Measurements from ENCODE around the gene VAT1. TPM values are rescaled to one million over a fixed set of nuclear protein-coding genes. Genes with fewer than 3 reads are reported as not detected.

Gene VAT1
- total RNA-seq, 1 donor from 2014 or later, result 18.4 TPM

DNA sequence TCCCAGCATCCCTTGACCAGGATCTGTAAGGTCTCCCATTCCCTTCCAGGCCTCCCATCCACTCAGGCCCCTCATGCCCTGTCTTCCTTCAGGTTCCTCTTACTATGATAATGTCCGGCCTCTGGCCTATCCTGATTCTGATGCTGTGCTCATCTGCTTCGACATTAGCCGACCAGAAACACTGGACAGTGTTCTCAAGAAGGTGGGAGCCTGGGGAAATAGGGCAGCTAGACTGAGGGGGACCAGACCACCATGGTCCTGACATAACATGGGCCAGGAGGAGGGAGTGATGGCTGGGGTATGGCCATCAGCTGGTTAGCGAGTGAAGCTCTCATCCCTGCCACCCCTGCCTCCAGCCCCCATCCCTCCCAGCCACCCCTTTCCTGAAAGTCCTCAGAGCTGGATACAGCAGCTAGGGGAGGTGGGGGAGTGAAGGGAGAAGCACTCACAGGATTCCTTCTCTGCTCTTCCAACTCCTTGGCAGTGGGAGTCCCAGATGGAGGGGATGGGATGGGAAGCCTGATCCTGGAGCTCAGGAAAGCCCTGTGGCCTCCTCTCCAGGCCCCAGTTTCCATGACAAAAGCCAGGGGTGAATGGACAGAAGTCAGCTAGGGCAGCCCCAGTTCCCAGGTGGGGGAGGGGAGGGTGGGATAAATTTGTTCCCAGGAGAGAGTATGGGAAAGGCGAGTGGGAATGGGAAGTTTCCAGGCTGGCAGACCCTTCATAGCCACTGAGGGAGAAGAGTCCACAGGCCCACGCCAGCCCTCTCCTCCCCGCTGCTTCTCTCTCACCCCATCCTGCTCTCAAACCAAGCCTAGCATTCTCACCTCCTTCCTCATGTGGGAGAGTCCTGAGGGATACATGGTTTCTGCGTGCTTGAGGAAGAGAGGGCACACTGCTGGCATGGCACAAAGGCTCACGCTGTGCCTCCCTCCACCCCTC, 5.2 kb upstream of the VAT1 start:
- intact Hi-C loops (cut with micrococcal nuclease), result loop anchor here (5.0 kb wide), 1 partner anchor 310 kb away; no protein-coding TSS in a partner anchor

DNA sequence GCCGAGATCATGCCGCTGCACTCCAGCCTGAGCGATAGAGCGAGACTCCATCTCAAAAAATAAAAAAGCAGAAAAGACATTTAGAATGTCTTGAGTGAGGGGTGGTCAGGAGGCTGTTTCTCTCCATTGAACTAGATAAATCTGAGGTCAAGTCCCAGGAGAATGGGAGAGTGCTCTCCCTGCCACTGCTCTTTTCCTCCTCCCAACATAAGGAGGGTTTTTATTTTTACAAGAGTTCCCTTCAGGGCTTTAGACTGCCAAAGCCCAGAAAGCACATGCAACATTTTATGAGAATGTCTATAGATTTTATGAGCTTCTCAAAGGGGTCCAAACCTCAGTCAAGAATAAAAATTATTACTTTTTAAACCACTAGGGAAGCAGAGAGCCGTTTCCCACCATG, 4.4 kb upstream of the VAT1 start:
- intact Hi-C loops (cut with micrococcal nuclease), result loop anchor here (5.0 kb wide), 1 partner anchor 311 kb away; no protein-coding TSS in a partner anchor

GRCh38 chr17:43025766-43026537, 3.8 kb upstream of the VAT1 start:
- intact Hi-C loops (cut with micrococcal nuclease), result loop anchor here (1.0 to 5.0 kb wide), 2 partner anchors 99 to 311 kb away; partner anchors contain the start of gene BRCA1

DNA sequence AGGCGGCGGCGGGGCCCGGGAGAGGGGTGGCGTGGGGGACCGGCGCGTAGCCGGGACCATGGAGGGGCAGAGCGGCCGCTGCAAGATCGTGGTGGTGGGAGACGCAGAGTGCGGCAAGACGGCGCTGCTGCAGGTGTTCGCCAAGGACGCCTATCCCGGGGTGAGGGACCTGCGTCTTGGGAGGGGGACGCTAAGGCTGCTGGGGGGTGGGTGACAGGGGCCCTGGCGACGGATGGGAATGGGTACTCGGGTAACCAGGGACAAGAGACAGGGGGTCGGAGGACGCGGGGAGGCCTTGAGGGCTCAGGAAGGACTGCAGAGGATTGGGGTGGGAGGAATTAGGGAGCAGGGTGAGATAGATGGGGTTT, 3.1 kb upstream of the VAT1 start:
- intact Hi-C loops (cut with micrococcal nuclease), result loop anchor here (1.0 to 5.0 kb wide), 2 partner anchors 100 to 312 kb away; partner anchors contain the start of gene BRCA1

DNA sequence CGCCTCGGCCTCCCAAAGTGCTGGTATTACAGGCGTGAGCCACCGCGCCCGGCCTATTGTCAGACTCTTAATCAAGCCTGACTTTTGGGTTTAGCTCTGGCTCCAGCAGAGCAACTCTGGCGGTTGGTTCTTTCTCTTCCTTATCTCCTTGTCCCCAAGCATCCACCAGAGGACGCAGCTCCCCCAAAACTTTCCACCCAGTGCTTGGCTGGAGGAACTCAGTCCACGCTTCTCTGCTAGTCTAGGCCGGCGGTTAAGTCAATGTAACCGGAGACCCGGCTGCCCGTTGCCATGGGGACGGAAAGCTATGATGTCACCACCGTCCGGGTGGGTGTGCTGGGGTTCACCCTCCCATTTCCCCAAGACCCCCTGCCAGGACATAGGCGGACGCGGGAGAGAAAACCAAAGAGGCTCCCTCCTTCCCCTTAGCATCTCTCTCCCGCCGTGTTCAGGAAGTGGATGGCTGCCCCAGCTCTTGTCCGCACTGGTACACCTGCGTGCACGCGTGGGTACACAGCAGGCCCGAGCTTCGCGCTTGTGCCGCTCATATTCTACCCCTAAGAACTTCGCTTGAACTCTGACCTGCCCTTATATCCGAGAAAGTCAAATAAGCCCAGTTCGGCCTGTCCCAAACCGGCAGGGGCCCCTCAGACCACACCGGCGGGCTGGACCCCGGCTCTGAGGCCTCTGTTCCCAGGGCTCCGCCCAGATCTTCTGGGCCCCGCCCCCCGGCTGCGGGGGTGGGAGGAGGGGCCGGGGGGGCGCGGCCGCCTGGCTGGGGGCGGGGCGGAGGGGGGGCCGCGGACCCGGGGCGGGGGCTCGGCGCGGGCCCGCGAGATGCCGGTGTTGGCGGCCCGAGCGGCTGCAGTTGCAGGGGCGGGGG, 2.5 kb upstream of the VAT1 start, which contains the start of gene RND2:
Gene RND2 (plus strand): TSS at position 825 of the 883 bp plus-strand sequence. CDS start 117 bp downstream, outside the sequence.
- intact Hi-C loops (cut with micrococcal nuclease), result loop anchor here (1.0 to 5.0 kb wide), 3 partner anchors 101 to 347 kb away; partner anchors contain the start of genes BRCA1 and PLEKHH3

- intact Hi-C loops (cut with micrococcal nuclease), result loop anchor here (2.0 to 5.0 kb wide), 2 partner anchors 40 to 344 kb away; partner anchors contain the start of genes PLEKHH3, PTGES3L and RUNDC1
Measured at GRCh38 chr17:43020789-43021740, 1.1 kb downstream of the VAT1 start.

- intact Hi-C loops (cut with micrococcal nuclease), result loop anchor here (2.0 to 5.0 kb wide), 2 partner anchors 39 to 343 kb away; partner anchors contain the start of genes PLEKHH3, PTGES3L and RUNDC1
Measured at GRCh38 chr17:43020030-43020621, 2.1 kb downstream of the VAT1 start.

GRCh38 chr17:43019418-43019817, 2.8 kb downstream of the VAT1 start:
- intact Hi-C loops (cut with micrococcal nuclease), result no loop called here

DNA sequence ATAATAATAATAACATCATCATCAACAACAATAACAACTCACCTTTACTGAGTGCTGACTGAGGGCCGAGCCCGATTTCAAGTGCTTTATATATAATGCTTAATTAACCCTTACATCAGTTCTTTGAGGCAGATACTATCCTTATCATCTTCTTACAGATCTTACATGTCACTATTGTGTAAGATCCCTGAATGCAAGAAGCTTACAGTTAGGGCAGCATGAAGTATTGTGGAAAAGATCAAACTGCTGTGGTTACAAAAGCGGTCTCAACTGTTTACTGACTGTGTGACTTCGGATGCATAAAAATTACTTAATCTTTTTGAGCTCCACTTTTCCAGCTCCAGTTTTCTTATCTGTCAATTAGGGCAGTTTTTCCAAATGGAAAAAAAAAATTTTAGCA, 3.3 kb downstream of the VAT1 start:
- intact Hi-C loops (cut with micrococcal nuclease), result no loop called here

GRCh38 chr17:43018008-43018853, 4.0 kb downstream of the VAT1 start:
- intact Hi-C loops (cut with micrococcal nuclease), result no loop called here

DNA sequence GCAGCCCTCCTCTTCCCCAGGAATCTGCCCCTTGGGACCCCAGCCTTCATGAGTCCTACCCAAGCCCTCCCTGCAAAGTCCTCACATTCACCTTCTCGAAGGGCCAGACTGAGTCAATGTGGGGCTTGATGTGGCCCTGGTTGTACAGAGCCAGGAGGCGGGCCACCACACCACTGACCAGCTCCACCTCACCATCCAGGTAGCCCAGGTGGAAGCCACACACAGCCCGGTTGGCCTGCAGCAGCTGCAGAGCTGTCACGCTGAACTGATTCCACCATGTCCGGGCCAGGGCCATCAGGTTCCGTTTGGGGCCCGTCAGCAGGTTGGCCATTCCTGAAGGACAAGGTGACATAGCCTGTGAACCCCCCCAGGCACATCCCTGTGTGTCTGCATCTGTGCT, 6.0 kb downstream of the VAT1 start:
- intact Hi-C loops (cut with micrococcal nuclease), result no loop called here

DNA sequence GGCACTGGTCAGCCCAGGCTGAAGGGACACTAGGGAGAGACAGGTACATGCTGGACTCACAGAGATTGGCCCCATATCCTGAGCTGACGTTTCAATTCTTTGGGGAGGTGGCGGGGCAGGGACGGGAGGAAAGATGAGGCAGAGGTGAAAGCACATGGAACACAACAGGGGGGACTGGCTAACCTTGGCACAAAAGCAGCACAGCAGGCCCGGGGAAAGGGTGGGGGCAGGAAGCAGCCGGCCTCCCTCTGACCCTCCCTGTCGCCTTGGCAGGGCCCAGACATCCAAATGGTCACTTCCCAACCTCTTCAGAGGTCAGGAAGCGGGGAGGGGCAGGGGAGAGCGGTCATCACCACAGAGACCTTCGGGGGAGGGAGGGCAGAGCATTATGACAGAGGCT, 6.6 kb downstream of the VAT1 start:
- intact Hi-C loops (cut with micrococcal nuclease), result no loop called here

- intact Hi-C loops (cut with micrococcal nuclease), result no loop called here
Measured at GRCh38 chr17:43014649-43015542, 7.3 kb downstream of the VAT1 start.

GRCh38 chr17:43014020-43014648, 8.1 kb downstream of the VAT1 start:
- intact Hi-C loops (cut with micrococcal nuclease), result no loop called here

- intact Hi-C loops (cut with micrococcal nuclease), result no loop called here
Measured at GRCh38 chr17:43013296-43013695, 8.9 kb downstream of the VAT1 start.

- intact Hi-C loops (cut with micrococcal nuclease), result no loop called here
Measured at GRCh38 chr17:43011728-43012472, 10.3 kb downstream of the VAT1 start.
